ENCODE data around the gene ADGRL3.
"Not testable (repeated sequence)": the region's sequence is repeated elsewhere in the genome, so short reads cannot be mapped to it uniquely, and the experiment has no call there.

ADGRL3 gene

GRCh38 chr4:61638591-61638990 is 438.5 kb downstream of the ADGRL3 start:
- DNase-seq (ENCODE audit: low read depth in 2 of 2): no peak

GRCh38 chr4:61646746-61647350 is 446.7 kb downstream of the ADGRL3 start:
- DNase-seq (ENCODE audit: low read depth in 2 of 2): not testable (repeated sequence)

GRCh38 chr4:61648264-61648663 is 448.1 kb downstream of the ADGRL3 start:
- DNase-seq (ENCODE audit: low read depth in 2 of 2): no peak

GRCh38 chr4:61657016-61657415 is 456.9 kb downstream of the ADGRL3 start:
- no peak for DNase-seq (ENCODE audit: low read depth in 2 of 2)

GRCh38 chr4:61661960-61662359 is 461.8 kb downstream of the ADGRL3 start:
- DNase-seq (ENCODE audit: low read depth in 2 of 2): no peak

GRCh38 chr4:61662362-61662761 is 462.2 kb downstream of the ADGRL3 start:
- no peak for DNase-seq (ENCODE audit: low read depth in 2 of 2)

GRCh38 chr4:61663310-61663709 is 463.2 kb downstream of the ADGRL3 start:
- no peak for DNase-seq (ENCODE audit: low read depth in 2 of 2)

- no peak for DNase-seq (ENCODE audit: low read depth in 2 of 2)
Observed at GRCh38 chr4:61665649-61666048, 465.5 kb downstream of the ADGRL3 start.

GRCh38 chr4:61666244-61666643 is 466.1 kb downstream of the ADGRL3 start:
- no peak for DNase-seq (ENCODE audit: low read depth in 2 of 2)

GRCh38 chr4:61671599-61671998 is 471.5 kb downstream of the ADGRL3 start:
- DNase-seq (ENCODE audit: low read depth in 2 of 2): no peak

GRCh38 chr4:61675464-61675863 is 475.3 kb downstream of the ADGRL3 start:
- no peak for DNase-seq (ENCODE audit: low read depth in 2 of 2)

GRCh38 chr4:61678297-61678696 is 478.2 kb downstream of the ADGRL3 start:
- DNase-seq (ENCODE audit: low read depth in 2 of 2): no peak

GRCh38 chr4:61693520-61693919 is 493.4 kb downstream of the ADGRL3 start:
- no peak for DNase-seq (ENCODE audit: low read depth in 2 of 2)

GRCh38 chr4:61714387-61714911 is 514.3 kb downstream of the ADGRL3 start:
- DNase-seq (ENCODE audit: low read depth in 2 of 2): no peak

GRCh38 chr4:61716426-61716825 is 516.3 kb downstream of the ADGRL3 start:
- DNase-seq (ENCODE audit: low read depth in 2 of 2): no peak

- DNase-seq (ENCODE audit: low read depth in 2 of 2): no peak
Observed at GRCh38 chr4:61723492-61723891, 523.4 kb downstream of the ADGRL3 start.

GRCh38 chr4:61727286-61727685 is 527.2 kb downstream of the ADGRL3 start:
- no peak for DNase-seq (ENCODE audit: low read depth in 2 of 2)

- no peak for DNase-seq (ENCODE audit: low read depth in 2 of 2)
Observed at GRCh38 chr4:61734409-61734808, 534.3 kb downstream of the ADGRL3 start.

- DNase-seq (ENCODE audit: low read depth in 2 of 2): no peak
Observed at GRCh38 chr4:61739887-61740286, 539.8 kb downstream of the ADGRL3 start.

- DNase-seq (ENCODE audit: low read depth in 2 of 2): no peak
Observed at GRCh38 chr4:61740886-61741285, 540.8 kb downstream of the ADGRL3 start.

- no peak for DNase-seq (ENCODE audit: low read depth in 2 of 2)
Observed at GRCh38 chr4:61741327-61742096, 541.4 kb downstream of the ADGRL3 start.

GRCh38 chr4:61750810-61751209 is 550.7 kb downstream of the ADGRL3 start:
- DNase-seq (ENCODE audit: low read depth in 2 of 2): no peak

- no peak for DNase-seq (ENCODE audit: low read depth in 2 of 2)
Observed at GRCh38 chr4:61752617-61753016, 552.5 kb downstream of the ADGRL3 start.

All from stimulated activated CD8-positive, alpha-beta memory T cell treated with anti-CD3 and anti-CD28 coated beads, Interleukin-2, amount 100 ng/mL, for 48 hours (primary cell).